Activated CD8-positive, alpha-beta T cell treated with anti-CD3 and anti-CD28 coated beads for 36 hours (primary cell): ENCODE measurements around the gene ZDHHC1. TPM values are rescaled to one million over a fixed set of nuclear protein-coding genes. Genes with fewer than 3 reads are reported as not detected.
A peak's percentile ranks its signal among the peaks of the same experiment; 100 is the strongest.

ENCODE experiments used
- ATAC-seq: fragments of 200-7000 bp; cut with Tn5 transposase; one replicate; pipeline ENCODE4 v1.10.0; 2021; ENCODE audit warnings: mild to moderate bottlenecking, moderate library complexity
- CTCF ChIA-PET: fragments of 350-600 bp; sonication (Branson Sonifier 250); formaldehyde crosslinking; loops from one replicate; lab custom pipeline; 2021; ENCODE audit warnings: antibody characterized with exemption; lab: Charles Lee
- POLR2A ChIA-PET: fragments of 350-600 bp; sonication (Branson Sonifier 250); formaldehyde crosslinking; loops from one replicate; lab custom pipeline; 2021; ENCODE audit warnings: antibody characterized with exemption; lab: Charles Lee
- DNase-seq: peaks from one replicate; pipeline ENCODE4 v3.0.0-alpha.2; 2020
- H3K27ac Mint-ChIP-seq: one replicate; pipeline ENCODE4 v1.8.0; 2021; ENCODE audit warnings: mild to moderate bottlenecking, mixed read lengths
- H3K27me3 Mint-ChIP-seq: one replicate; pipeline ENCODE4 v1.8.0; 2021; ENCODE audit warnings: mixed read lengths
- H3K36me3 Mint-ChIP-seq: one replicate; pipeline ENCODE4 v1.8.0; 2021; ENCODE audit warnings: low read depth, mixed read lengths
- H3K4me1 Mint-ChIP-seq: one replicate; pipeline ENCODE4 v1.8.0; 2021; ENCODE audit warnings: low read depth, mixed read lengths
- H3K4me3 Mint-ChIP-seq: one replicate; pipeline ENCODE4 v1.8.0; 2021; ENCODE audit warnings: mild to moderate bottlenecking, moderate library complexity, mixed read lengths
- H3K9me3 Mint-ChIP-seq: one replicate; pipeline ENCODE4 v1.8.0; 2021; ENCODE audit warnings: mixed read lengths
- intact Hi-C: fragments of 100-400 bp; cut with micrococcal nuclease; formaldehyde crosslinking; loops from one replicate; pipeline ENCODE4 v1.10.0; 2022
- total RNA-seq, 2 experiments: library from RNA; stranded (reverse); gene quantifications; one replicate each; pipeline ENCODE4 v1.2.3, GENCODE V29; 2021
- TF ChIP-seq, protein P1 (sequence below): fragments of 200-600 bp; IDR thresholded peaks from one replicate; pipeline ENCODE4 v1.8.0; 2022; ENCODE audit warnings: antibody characterized with exemption, mild to moderate bottlenecking

The ZDHHC1 gene
- total RNA-seq, 2 experiments from 2014 or later: 0.54 to 0.60 TPM

DNA sequence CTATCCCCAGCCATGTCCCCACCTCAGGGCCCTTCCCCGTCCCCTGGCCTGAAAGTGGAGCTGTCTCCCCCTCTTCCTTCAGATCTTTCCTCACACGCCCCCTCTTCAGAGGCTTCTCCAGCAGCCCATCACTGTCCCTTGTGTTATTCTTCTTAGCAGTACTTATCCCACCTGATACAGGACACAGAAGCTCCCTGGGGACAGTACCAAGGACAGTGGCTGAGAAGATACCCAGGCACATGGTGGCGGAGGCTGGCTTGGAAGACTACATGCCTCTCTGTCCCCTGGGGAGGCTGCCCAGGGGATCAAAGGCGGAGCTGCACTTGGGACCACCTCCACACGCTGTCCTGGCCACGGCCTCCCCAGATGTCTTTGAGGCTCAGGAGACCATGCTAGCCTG lies 38.6 kb upstream of the ZDHHC1 start:
- Mint-ChIP-seq H3K27me3 (no peaks in the 10 kb centered on the region), H3K4me1 (peaks cover 8% of the 10 kb centered on the region), H3K9me3 (no peaks in the 10 kb centered on the region), H3K36me3 (no peaks in the 10 kb centered on the region), H3K4me3 (no peak overlapping the region), H3K27ac (peak overlapping the region; percentile 16)
- POLR2A ChIA-PET: interaction anchor here (1.1 kb wide), 1 partner anchor 13 kb away, joined by 3 read pairs; no protein-coding TSS in a partner anchor
- TF ChIP-seq, protein P1, sequence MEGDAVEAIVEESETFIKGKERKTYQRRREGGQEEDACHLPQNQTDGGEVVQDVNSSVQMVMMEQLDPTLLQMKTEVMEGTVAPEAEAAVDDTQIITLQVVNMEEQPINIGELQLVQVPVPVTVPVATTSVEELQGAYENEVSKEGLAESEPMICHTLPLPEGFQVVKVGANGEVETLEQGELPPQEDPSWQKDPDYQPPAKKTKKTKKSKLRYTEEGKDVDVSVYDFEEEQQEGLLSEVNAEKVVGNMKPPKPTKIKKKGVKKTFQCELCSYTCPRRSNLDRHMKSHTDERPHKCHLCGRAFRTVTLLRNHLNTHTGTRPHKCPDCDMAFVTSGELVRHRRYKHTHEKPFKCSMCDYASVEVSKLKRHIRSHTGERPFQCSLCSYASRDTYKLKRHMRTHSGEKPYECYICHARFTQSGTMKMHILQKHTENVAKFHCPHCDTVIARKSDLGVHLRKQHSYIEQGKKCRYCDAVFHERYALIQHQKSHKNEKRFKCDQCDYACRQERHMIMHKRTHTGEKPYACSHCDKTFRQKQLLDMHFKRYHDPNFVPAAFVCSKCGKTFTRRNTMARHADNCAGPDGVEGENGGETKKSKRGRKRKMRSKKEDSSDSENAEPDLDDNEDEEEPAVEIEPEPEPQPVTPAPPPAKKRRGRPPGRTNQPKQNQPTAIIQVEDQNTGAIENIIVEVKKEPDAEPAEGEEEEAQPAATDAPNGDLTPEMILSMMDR: no peak
- ATAC-seq (no peak), DNase-seq (no peak)
- intact Hi-C loops: no loop called here
- CTCF ChIA-PET: interaction anchor here (0.8 to 2.5 kb wide), 2 partner anchors 26 to 206 kb away, joined by 3 to 9 read pairs; partner anchors contain the start of gene SLC9A5

GRCh38 chr16:67454104-67454503 lies 37.8 kb upstream of the ZDHHC1 start:
- intact Hi-C loops: no loop called here
- Mint-ChIP-seq H3K27me3 (no peaks in the 10 kb centered on the region), H3K4me1 (peaks cover 8% of the 10 kb centered on the region), H3K27ac (no peak overlapping the region), H3K4me3 (no peak overlapping the region), H3K9me3 (no peaks in the 10 kb centered on the region), H3K36me3 (no peaks in the 10 kb centered on the region)
- TF ChIP-seq, protein P1: no peak
- ATAC-seq (no peak), DNase-seq (no peak)
- ChIA-PET POLR2A (no interaction called here), CTCF (interaction anchor here (0.8 to 1.0 kb wide), 2 partner anchors 8 to 26 kb away, joined by 3 read pairs; no protein-coding TSS in a partner anchor)

DNA sequence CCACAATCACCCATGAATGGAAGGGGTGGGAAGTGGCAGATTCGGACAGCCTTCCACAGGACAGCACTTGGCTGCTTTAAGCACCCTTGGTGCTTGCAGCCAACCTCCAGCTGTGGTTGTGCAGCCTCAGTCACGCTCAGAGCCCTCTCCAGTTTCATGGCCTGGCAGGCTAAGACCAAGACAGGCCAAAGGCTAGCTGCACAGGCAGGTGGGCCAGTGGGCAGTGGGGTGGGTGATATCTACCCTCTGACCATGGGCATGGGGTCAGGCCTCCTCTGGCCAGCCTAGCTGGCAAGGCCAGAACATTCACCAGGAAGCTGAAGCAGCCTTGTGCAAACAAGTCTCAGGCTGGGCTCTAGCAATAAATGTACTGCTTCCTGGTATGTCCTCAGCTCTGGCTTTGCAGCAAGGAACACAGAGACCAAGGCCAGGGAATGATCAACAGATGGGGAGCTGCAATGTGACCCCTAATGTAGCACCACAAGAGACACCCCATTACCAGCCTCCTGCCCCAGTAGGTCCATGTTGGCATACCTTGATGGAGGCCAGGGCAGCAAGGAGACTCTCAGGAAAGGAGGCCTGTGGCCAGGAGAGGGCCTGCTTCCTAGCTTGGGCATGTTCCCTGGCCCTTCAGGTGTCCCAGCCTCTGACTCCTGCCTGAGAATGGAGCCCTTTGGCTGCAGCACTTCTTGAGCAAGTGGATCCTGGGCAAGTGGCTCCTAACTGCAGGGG lies 35.6 kb upstream of the ZDHHC1 start:
- CTCF ChIA-PET: interaction anchor here (1.0 to 3.7 kb wide), 6 partner anchors 14 to 60 kb away, joined by 3 to 27 read pairs (median 3); partner anchors contain the start of gene ZDHHC1
- DNase-seq (no peak), ATAC-seq (no peak)
- Mint-ChIP-seq H3K36me3 (no peaks in the 10 kb centered on the region), H3K27me3 (no peaks in the 10 kb centered on the region), H3K27ac (no peak overlapping the region), H3K9me3 (no peaks in the 10 kb centered on the region), H3K4me1 (peaks cover 4% of the 10 kb centered on the region), H3K4me3 (no peak overlapping the region)
- TF ChIP-seq, protein P1: no peak
- intact Hi-C loops: no loop called here
- POLR2A ChIA-PET: interaction anchor here (0.9 to 1.3 kb wide), 4 partner anchors 10 to 35 kb away, joined by 3 to 4 read pairs (median 3); no protein-coding TSS in a partner anchor

GRCh38 chr16:67451061-67451703 lies 34.9 kb upstream of the ZDHHC1 start:
- no peak for ATAC-seq
- Mint-ChIP-seq H3K9me3 (no peaks in the 10 kb centered on the region), H3K4me3 (no peak overlapping the region), H3K27me3 (no peaks in the 10 kb centered on the region), H3K36me3 (no peaks in the 10 kb centered on the region), H3K27ac (no peak overlapping the region), H3K4me1 (peaks cover 2% of the 10 kb centered on the region)
- POLR2A ChIA-PET: interaction anchor here (1.2 to 1.3 kb wide), 2 partner anchors 10 to 27 kb away, joined by 3 to 4 read pairs; no protein-coding TSS in a partner anchor
- CTCF ChIA-PET: interaction anchor here (0.6 to 3.7 kb wide), 7 partner anchors 9 to 59 kb away, joined by 3 to 27 read pairs (median 3); partner anchors contain the start of gene ZDHHC1
- DNase-seq: no peak
- TF ChIP-seq, protein P1: no peak
- intact Hi-C loops: no loop called here
